ENCODE data around the gene ZBTB47.

The ZBTB47 gene

GRCh38 chr3:42653303-42653559 lies 266 bp upstream of the ZBTB47 start:
- peak overlapping the region; percentile 95 for H3K9ac ChIP-seq (ENCODE audit: low read length)
- H3K9me3 ChIP-seq (ENCODE audit: control insufficient read depth, low read length), result no peaks in the 10 kb centered on the region
- H3K36me3 ChIP-seq (ENCODE audit: control insufficient read depth, insufficient read depth, low read length, severe bottlenecking), result peaks cover 23% of the 10 kb centered on the region
- peak overlapping the region; percentile 82 for H3K4me3 ChIP-seq (ENCODE audit: low read length)
- DNase-seq (ENCODE audit: low read depth), result no peak
- H3K27me3 ChIP-seq (replicated peaks; ENCODE audit: control insufficient read depth, insufficient read depth, low read length), result no peaks in the 10 kb centered on the region
- peaks cover 48% of the 10 kb centered on the region for H3K4me1 ChIP-seq (ENCODE audit: control insufficient read depth, insufficient read depth, low read length)

DNA sequence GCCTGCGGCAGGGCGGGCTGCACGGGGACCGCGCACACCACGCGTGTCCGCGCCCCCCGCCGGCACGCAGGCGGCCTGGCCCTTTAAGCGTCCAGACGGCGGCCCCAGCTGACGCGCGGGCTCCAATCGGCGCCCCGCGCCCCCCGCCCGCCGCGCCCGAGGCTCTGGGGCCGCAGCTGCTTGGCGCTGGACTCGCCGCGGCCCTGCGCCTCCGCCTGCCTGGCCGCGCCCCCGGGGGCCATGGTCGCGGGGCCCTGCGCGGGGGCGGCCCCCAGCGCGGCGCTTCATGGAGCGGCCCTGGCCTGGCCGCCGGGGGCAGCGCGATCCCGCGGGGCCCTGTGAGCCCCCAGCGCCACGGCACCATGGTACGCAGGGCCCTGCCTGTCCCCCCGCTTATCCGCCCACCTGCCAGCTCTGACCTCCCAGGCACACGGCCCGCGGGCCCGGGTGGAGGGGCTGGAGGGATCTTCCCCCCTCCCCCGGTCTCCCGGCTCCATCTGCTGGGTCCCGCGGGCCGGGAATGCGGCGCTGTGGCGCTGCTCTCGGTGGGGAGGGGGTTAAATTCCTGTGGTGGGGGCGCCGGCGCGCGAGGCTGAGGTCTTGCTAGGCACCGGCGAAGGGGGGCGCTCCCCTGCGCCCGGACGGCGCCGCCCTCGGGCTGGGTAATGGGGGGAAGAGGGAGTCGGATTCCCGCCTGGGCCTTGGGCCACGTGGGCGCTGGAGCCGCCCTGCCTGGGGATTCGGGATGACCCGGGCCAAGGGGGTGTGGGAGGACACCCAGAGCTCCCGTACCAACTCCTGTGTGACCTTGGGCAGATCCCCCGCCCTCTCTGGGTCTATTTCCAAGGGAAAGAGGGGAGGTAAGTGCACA lies 1.1 kb downstream of the ZBTB47 start:
- peak overlapping the region; percentile 95 for H3K9ac ChIP-seq (ENCODE audit: low read length)
- peak overlapping the region; percentile 82 for H3K4me3 ChIP-seq (ENCODE audit: low read length)
- peaks cover 22% of the 10 kb centered on the region for H3K36me3 ChIP-seq (ENCODE audit: control insufficient read depth, insufficient read depth, low read length, severe bottlenecking)
- no peaks in the 10 kb centered on the region for H3K27me3 ChIP-seq (replicated peaks; ENCODE audit: control insufficient read depth, insufficient read depth, low read length)
- DNase-seq (ENCODE audit: low read depth), result peak; percentile 89
- peaks cover 47% of the 10 kb centered on the region for H3K4me1 ChIP-seq (ENCODE audit: control insufficient read depth, insufficient read depth, low read length)
- H3K9me3 ChIP-seq (ENCODE audit: control insufficient read depth, low read length), result no peaks in the 10 kb centered on the region

GRCh38 chr3:42655331-42655888 lies 1.9 kb downstream of the ZBTB47 start:
- peaks cover 54% of the 10 kb centered on the region for H3K4me1 ChIP-seq (ENCODE audit: control insufficient read depth, insufficient read depth, low read length)
- DNase-seq (ENCODE audit: low read depth), result peak; percentile 21
- peak overlapping the region; percentile 95 for H3K9ac ChIP-seq (ENCODE audit: low read length)
- peaks cover 19% of the 10 kb centered on the region for H3K36me3 ChIP-seq (ENCODE audit: control insufficient read depth, insufficient read depth, low read length, severe bottlenecking)
- no peaks in the 10 kb centered on the region for H3K27me3 ChIP-seq (replicated peaks; ENCODE audit: control insufficient read depth, insufficient read depth, low read length)
- peak overlapping the region; percentile 82 for H3K4me3 ChIP-seq (ENCODE audit: low read length)
- H3K9me3 ChIP-seq (ENCODE audit: control insufficient read depth, low read length), result no peaks in the 10 kb centered on the region

GRCh38 chr3:42655980-42656679 lies 2.6 kb downstream of the ZBTB47 start:
- Histone ChIP-seq H3K27me3 (replicated peaks; ENCODE audit: control insufficient read depth, insufficient read depth, low read length) (no peaks in the 10 kb centered on the region), H3K4me1 (ENCODE audit: control insufficient read depth, insufficient read depth, low read length) (peaks cover 46% of the 10 kb centered on the region), H3K9ac (ENCODE audit: low read length) (peak overlapping the region; percentile 95), H3K4me3 (ENCODE audit: low read length) (peak overlapping the region; percentile 82), H3K36me3 (ENCODE audit: control insufficient read depth, insufficient read depth, low read length, severe bottlenecking) (peaks cover 24% of the 10 kb centered on the region), H3K9me3 (ENCODE audit: control insufficient read depth, low read length) (no peaks in the 10 kb centered on the region)
- peak; percentile 56 for DNase-seq (ENCODE audit: low read depth)

GRCh38 chr3:42656680-42657610 lies 3.4 kb downstream of the ZBTB47 start:
- H3K4me3 ChIP-seq (ENCODE audit: low read length), result no peak overlapping the region
- peak overlapping the region; percentile 10 for H3K9ac ChIP-seq (ENCODE audit: low read length)
- H3K9me3 ChIP-seq (ENCODE audit: control insufficient read depth, low read length), result no peaks in the 10 kb centered on the region
- peaks cover 38% of the 10 kb centered on the region for H3K4me1 ChIP-seq (ENCODE audit: control insufficient read depth, insufficient read depth, low read length)
- peaks cover 32% of the 10 kb centered on the region for H3K36me3 ChIP-seq (ENCODE audit: control insufficient read depth, insufficient read depth, low read length, severe bottlenecking)
- no peak for DNase-seq (ENCODE audit: low read depth)
- no peaks in the 10 kb centered on the region for H3K27me3 ChIP-seq (replicated peaks; ENCODE audit: control insufficient read depth, insufficient read depth, low read length)

GRCh38 chr3:42657675-42658074 lies 4.2 kb downstream of the ZBTB47 start:
- no peaks in the 10 kb centered on the region for H3K9me3 ChIP-seq (ENCODE audit: control insufficient read depth, low read length)
- no peak for DNase-seq (ENCODE audit: low read depth)
- H3K27me3 ChIP-seq (replicated peaks; ENCODE audit: control insufficient read depth, insufficient read depth, low read length), result no peaks in the 10 kb centered on the region
- peaks cover 39% of the 10 kb centered on the region for H3K36me3 ChIP-seq (ENCODE audit: control insufficient read depth, insufficient read depth, low read length, severe bottlenecking)
- H3K9ac ChIP-seq (ENCODE audit: low read length), result no peak overlapping the region
- H3K4me1 ChIP-seq (ENCODE audit: control insufficient read depth, insufficient read depth, low read length), result peaks cover 31% of the 10 kb centered on the region
- H3K4me3 ChIP-seq (ENCODE audit: low read length), result no peak overlapping the region

- no peak overlapping the region for H3K4me3 ChIP-seq (ENCODE audit: low read length)
- H3K4me1 ChIP-seq (ENCODE audit: control insufficient read depth, insufficient read depth, low read length), result peaks cover 25% of the 10 kb centered on the region
- no peaks in the 10 kb centered on the region for H3K9me3 ChIP-seq (ENCODE audit: control insufficient read depth, low read length)
- no peak for DNase-seq (ENCODE audit: low read depth)
- peaks cover 44% of the 10 kb centered on the region for H3K36me3 ChIP-seq (ENCODE audit: control insufficient read depth, insufficient read depth, low read length, severe bottlenecking)
- no peak overlapping the region for H3K9ac ChIP-seq (ENCODE audit: low read length)
- no peaks in the 10 kb centered on the region for H3K27me3 ChIP-seq (replicated peaks; ENCODE audit: control insufficient read depth, insufficient read depth, low read length)
Measured at GRCh38 chr3:42658091-42658770, 4.7 kb downstream of the ZBTB47 start.

- H3K4me1 ChIP-seq (ENCODE audit: control insufficient read depth, insufficient read depth, low read length), result peaks cover 24% of the 10 kb centered on the region
- H3K36me3 ChIP-seq (ENCODE audit: control insufficient read depth, insufficient read depth, low read length, severe bottlenecking), result peaks cover 48% of the 10 kb centered on the region
- no peaks in the 10 kb centered on the region for H3K27me3 ChIP-seq (replicated peaks; ENCODE audit: control insufficient read depth, insufficient read depth, low read length)
- H3K9me3 ChIP-seq (ENCODE audit: control insufficient read depth, low read length), result no peaks in the 10 kb centered on the region
- no peak overlapping the region for H3K4me3 ChIP-seq (ENCODE audit: low read length)
- no peak for DNase-seq (ENCODE audit: low read depth)
- H3K9ac ChIP-seq (ENCODE audit: low read length), result no peak overlapping the region
Measured at GRCh38 chr3:42658771-42659390, 5.4 kb downstream of the ZBTB47 start.

DNA sequence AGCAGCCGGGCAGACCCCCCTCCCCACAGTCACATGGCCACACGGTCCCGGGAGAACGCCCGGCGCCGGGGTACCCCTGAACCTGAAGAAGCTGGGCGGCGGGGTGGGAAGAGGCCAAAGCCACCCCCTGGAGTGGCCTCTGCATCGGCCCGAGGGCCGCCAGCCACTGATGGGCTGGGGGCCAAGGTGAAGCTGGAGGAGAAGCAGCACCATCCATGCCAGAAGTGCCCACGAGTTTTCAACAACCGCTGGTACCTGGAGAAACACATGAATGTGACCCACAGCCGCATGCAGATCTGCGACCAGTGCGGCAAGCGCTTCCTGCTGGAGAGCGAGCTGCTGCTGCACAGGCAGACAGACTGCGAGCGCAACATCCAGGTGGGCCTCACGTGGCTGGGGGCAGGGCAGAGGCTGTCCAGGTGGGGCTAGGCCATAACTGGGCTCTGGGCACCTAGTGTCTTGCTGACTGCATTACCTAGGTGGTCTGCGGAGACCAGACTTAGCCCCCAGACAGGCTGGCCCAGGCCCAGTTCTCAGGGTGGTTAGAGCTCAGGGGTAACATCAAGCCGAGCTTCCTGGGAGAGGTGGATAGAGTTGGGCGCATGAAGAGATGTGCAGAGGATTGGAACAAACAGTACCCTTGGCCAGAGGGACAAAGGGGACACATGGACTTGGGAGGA lies 6.1 kb downstream of the ZBTB47 start:
- peaks cover 48% of the 10 kb centered on the region for H3K36me3 ChIP-seq (ENCODE audit: control insufficient read depth, insufficient read depth, low read length, severe bottlenecking)
- H3K9me3 ChIP-seq (ENCODE audit: control insufficient read depth, low read length), result no peaks in the 10 kb centered on the region
- H3K4me1 ChIP-seq (ENCODE audit: control insufficient read depth, insufficient read depth, low read length), result peaks cover 24% of the 10 kb centered on the region
- no peak overlapping the region for H3K4me3 ChIP-seq (ENCODE audit: low read length)
- H3K9ac ChIP-seq (ENCODE audit: low read length), result no peak overlapping the region
- no peaks in the 10 kb centered on the region for H3K27me3 ChIP-seq (replicated peaks; ENCODE audit: control insufficient read depth, insufficient read depth, low read length)
- DNase-seq (ENCODE audit: low read depth), result no peak
